Left hindlimb (tissue), 1 donor: ENCODE data around the gene DNM3.
A peak's percentile ranks its signal among the peaks of the same experiment; 100 is the strongest.
"Not testable (repeated sequence)": the region's sequence is repeated elsewhere in the genome, so short reads cannot be mapped to it uniquely, and the experiment has no call there.

Experiments
- DNase-seq: peaks from one replicate; pipeline ENCODE4 v3.0.0-alpha.2; 2018

The DNM3 gene

GRCh38 chr1:172344444-172344843 is 503.1 kb downstream of the DNM3 start:
- DNase-seq, result peak; percentile 67

GRCh38 chr1:172345077-172345476 is 503.8 kb downstream of the DNM3 start:
- DNase-seq, result no peak

GRCh38 chr1:172347416-172347815 is 506.1 kb downstream of the DNM3 start:
- DNase-seq, result no peak

GRCh38 chr1:172350856-172351255 is 509.6 kb downstream of the DNM3 start:
- no peak for DNase-seq

GRCh38 chr1:172351346-172351745 is 510.0 kb downstream of the DNM3 start:
- peak; percentile 46 for DNase-seq

GRCh38 chr1:172351754-172352161 is 510.5 kb downstream of the DNM3 start:
- peak; percentile 49 for DNase-seq

- DNase-seq, result no peak
Measured at GRCh38 chr1:172352435-172352834, 511.1 kb downstream of the DNM3 start.

- no peak for DNase-seq
Measured at GRCh38 chr1:172354291-172355274, 513.3 kb downstream of the DNM3 start.

- DNase-seq, result no peak
Measured at GRCh38 chr1:172356620-172357019, 515.3 kb downstream of the DNM3 start.

- DNase-seq, result peak; percentile 45
Measured at GRCh38 chr1:172357753-172358385, 516.6 kb downstream of the DNM3 start.

GRCh38 chr1:172359491-172359999 is 518.2 kb downstream of the DNM3 start:
- DNase-seq, result no peak

GRCh38 chr1:172360511-172360910 is 519.2 kb downstream of the DNM3 start:
- no peak for DNase-seq

GRCh38 chr1:172360985-172361384 is 519.7 kb downstream of the DNM3 start:
- no peak for DNase-seq

- DNase-seq, result no peak
Measured at GRCh38 chr1:172363852-172364251, 522.6 kb downstream of the DNM3 start.

GRCh38 chr1:172371646-172372045 is 530.3 kb downstream of the DNM3 start:
- not testable (repeated sequence) for DNase-seq

GRCh38 chr1:172373864-172374263 is 532.6 kb downstream of the DNM3 start:
- no peak for DNase-seq

- no peak for DNase-seq
Measured at GRCh38 chr1:172375211-172375631, 533.9 kb downstream of the DNM3 start.

- DNase-seq, result no peak
Measured at GRCh38 chr1:172376431-172376830, 535.1 kb downstream of the DNM3 start.

GRCh38 chr1:172377565-172377964 is 536.3 kb downstream of the DNM3 start:
- no peak for DNase-seq

- no peak for DNase-seq
Measured at GRCh38 chr1:172378109-172378760, 536.9 kb downstream of the DNM3 start.

GRCh38 chr1:172380441-172381244 is 539.3 kb downstream of the DNM3 start:
- DNase-seq, result no peak

GRCh38 chr1:172381946-172382345 is 540.6 kb downstream of the DNM3 start:
- DNase-seq, result peak; percentile 50
